Measurements from ENCODE around the gene EPRS1.

EPRS1 gene

GRCh38 chr1:220011620-220012019 is 34.7 kb downstream of the EPRS1 start:
- TF ChIP-seq CTCF (IDR thresholded peaks at IDR 0.05), result no peak
- H3K36me3 ChIP-seq, result peaks cover 33 to 80% (median 38%) of the 10 kb centered on the region in 3 donors
- H3K27me3 ChIP-seq, result no peaks in the 10 kb centered on the region
- DNase-seq, result no peak
- no peaks in the 10 kb centered on the region for H3K9me3 ChIP-seq
- peaks cover 0 to 27% (median 10%) of the 10 kb centered on the region in 4 donors for H3K4me1 ChIP-seq
- intact Hi-C loops (cut with DNase I; ENCODE audit: low total_unique reads), result no loop called here
- H3K4me3 ChIP-seq, result no peak overlapping the region
- H3K27ac ChIP-seq, result peak overlapping the region; percentile 54 to 61

GRCh38 chr1:220007438-220007837 is 38.9 kb downstream of the EPRS1 start:
- H3K4me1 ChIP-seq, result peaks cover 0 to 15% (median 3%) of the 10 kb centered on the region in 4 donors
- no peak overlapping the region for H3K27ac ChIP-seq
- intact Hi-C loops (cut with DNase I; ENCODE audit: low total_unique reads), result no loop called here
- no peak for DNase-seq
- H3K36me3 ChIP-seq, result peaks cover 50 to 90% (median 66%) of the 10 kb centered on the region in 3 donors
- no peaks in the 10 kb centered on the region for H3K27me3 ChIP-seq
- H3K4me3 ChIP-seq, result no peak overlapping the region
- TF ChIP-seq CTCF (IDR thresholded peaks at IDR 0.05), result no peak
- no peaks in the 10 kb centered on the region for H3K9me3 ChIP-seq

- H3K36me3 ChIP-seq, result peaks cover 48 to 87% (median 62%) of the 10 kb centered on the region in 3 donors
- peaks cover 0 to 14% (median 0%) of the 10 kb centered on the region in 4 donors for H3K4me1 ChIP-seq
- no peak for DNase-seq
- H3K4me3 ChIP-seq, result no peak overlapping the region
- H3K27ac ChIP-seq, result no peak overlapping the region
- H3K27me3 ChIP-seq, result no peaks in the 10 kb centered on the region
- H3K9me3 ChIP-seq, result no peaks in the 10 kb centered on the region
- intact Hi-C loops (cut with DNase I; ENCODE audit: low total_unique reads), result no loop called here
- no peak for TF ChIP-seq CTCF (IDR thresholded peaks at IDR 0.05)
Observed at GRCh38 chr1:220005489-220005888, 40.8 kb downstream of the EPRS1 start.

- Histone ChIP-seq H3K9me3 (no peaks in the 10 kb centered on the region), H3K4me1 (peaks cover 0 to 14% (median 0%) of the 10 kb centered on the region in 4 donors), H3K27ac (no peak overlapping the region), H3K36me3 (peaks cover 39 to 82% (median 47%) of the 10 kb centered on the region in 3 donors), H3K4me3 (no peak overlapping the region), H3K27me3 (no peaks in the 10 kb centered on the region)
- no peak for TF ChIP-seq CTCF (IDR thresholded peaks at IDR 0.05)
- intact Hi-C loops (cut with DNase I; ENCODE audit: low total_unique reads), result no loop called here
- no peak for DNase-seq
Observed at GRCh38 chr1:220003610-220004299, 42.5 kb downstream of the EPRS1 start.

- Histone ChIP-seq H3K4me3 (no peak overlapping the region), H3K4me1 (peaks cover 0 to 14% (median 0%) of the 10 kb centered on the region in 4 donors), H3K27me3 (no peaks in the 10 kb centered on the region), H3K9me3 (no peaks in the 10 kb centered on the region), H3K27ac (no peak overlapping the region), H3K36me3 (peaks cover 38 to 75% (median 42%) of the 10 kb centered on the region in 3 donors)
- intact Hi-C loops (cut with DNase I; ENCODE audit: low total_unique reads), result no loop called here
- DNase-seq, result no peak
- no peak for TF ChIP-seq CTCF (IDR thresholded peaks at IDR 0.05)
Observed at GRCh38 chr1:220003015-220003414, 43.3 kb downstream of the EPRS1 start.

All from tibial artery (tissue), 4 donors.